Stimulated activated CD8-positive, alpha-beta memory T cell treated with anti-CD3 and anti-CD28 coated beads, Interleukin-4, amount 100 ng/mL, for 24 hours (primary cell): Measurements from ENCODE around the gene SEC61B.

Experiments
- DNase-seq: peaks from one replicate; pipeline ENCODE4 v3.0.0-alpha.2; 2020; ENCODE audit warnings: low read depth

SEC61B gene

GRCh38 chr9:99221621-99222415, at the start of gene SEC61B, which contains the start of gene ALG2:
Gene SEC61B, plus strand, starts transcription at chr9:99222282. Its CDS starts 82 bp downstream, at chr9:99222364.
Gene ALG2, minus strand, starts transcription at chr9:99221942. Its CDS starts 48 bp downstream, at chr9:99221894.
- DNase-seq: peak; percentile 93

- DNase-seq: no peak
Observed at GRCh38 chr9:99173570-99174504, 48.2 kb upstream of the SEC61B start.

GRCh38 chr9:99176527-99177013, 45.5 kb upstream of the SEC61B start:
- no peak for DNase-seq

GRCh38 chr9:99177576-99178366, 44.3 kb upstream of the SEC61B start:
- DNase-seq: no peak

GRCh38 chr9:99178912-99179872, 42.9 kb upstream of the SEC61B start:
- DNase-seq: no peak

- no peak for DNase-seq
Observed at GRCh38 chr9:99180199-99180598, 41.9 kb upstream of the SEC61B start.

- DNase-seq: no peak
Observed at GRCh38 chr9:99180662-99181061, 41.4 kb upstream of the SEC61B start.

GRCh38 chr9:99181206-99181605, 40.9 kb upstream of the SEC61B start:
- DNase-seq: no peak

- no peak for DNase-seq
Observed at GRCh38 chr9:99181621-99182020, 40.5 kb upstream of the SEC61B start.

- DNase-seq: no peak
Observed at GRCh38 chr9:99182356-99182755, 39.7 kb upstream of the SEC61B start.

- DNase-seq: no peak
Observed at GRCh38 chr9:99183616-99184015, 38.5 kb upstream of the SEC61B start.

GRCh38 chr9:99184110-99184474, 38.0 kb upstream of the SEC61B start:
- DNase-seq: no peak

- DNase-seq: peak; percentile 56
Observed at GRCh38 chr9:99184475-99185347, 37.4 kb upstream of the SEC61B start.

GRCh38 chr9:99185348-99185632, 36.8 kb upstream of the SEC61B start:
- no peak for DNase-seq

GRCh38 chr9:99185934-99186333, 36.1 kb upstream of the SEC61B start:
- DNase-seq: no peak

GRCh38 chr9:99187311-99187710, 34.8 kb upstream of the SEC61B start:
- DNase-seq: no peak

GRCh38 chr9:99189186-99189585, 32.9 kb upstream of the SEC61B start:
- DNase-seq: no peak

GRCh38 chr9:99189887-99190596, 32.0 kb upstream of the SEC61B start:
- DNase-seq: no peak

GRCh38 chr9:99190597-99191283, 31.3 kb upstream of the SEC61B start:
- DNase-seq: no peak
